MM.1S (cell line): Measurements from ENCODE around the gene PTPN2.
"Not testable (repeated sequence)": the region's sequence is repeated elsewhere in the genome, so short reads cannot be mapped to it uniquely, and the experiment has no call there.

Experiments
- DNase-seq: peaks from one replicate; pipeline ENCODE4 v3.0.0-alpha.2; 2015
- H2AFZ ChIP-seq: fragments of 300-600 bp; sonication (generic); 2 replicates; pipeline ENCODE4 v1.6.0; 2016; ENCODE audit warnings: antibody characterized with exemption, low read length
- H3F3A ChIP-seq: fragments of 300-600 bp; sonication (generic); 2 replicates; pipeline ENCODE4 v1.6.1; 2016; ENCODE audit warnings: mild to moderate bottlenecking, antibody characterized with exemption, low read length, moderate library complexity, mixed read lengths; ENCODE audit not compliant: insufficient read depth
- H3K27ac ChIP-seq: fragments of 300-600 bp; sonication (generic); 2 replicates; pipeline ENCODE4 v1.5.1; 2016; ENCODE audit warnings: mild to moderate bottlenecking, low read length
- H3K27me3 ChIP-seq: fragments of 300-600 bp; sonication (generic); replicated peaks from 2 replicates; pipeline ENCODE4 v1.6.0; 2016; ENCODE audit warnings: low read length; ENCODE audit not compliant: insufficient read depth
- H3K36me3 ChIP-seq: fragments of 300-600 bp; sonication (generic); replicated peaks from 2 replicates; pipeline ENCODE4 v1.6.1; 2016; ENCODE audit warnings: mild to moderate bottlenecking, low read length, mixed read lengths; ENCODE audit not compliant: insufficient read depth
- H3K4me1 ChIP-seq: fragments of 300-600 bp; sonication (generic); 2 replicates; pipeline ENCODE4 v1.6.1; 2016; ENCODE audit warnings: low read length, mixed read lengths
- H3K4me2 ChIP-seq: fragments of 300-600 bp; sonication (generic); 2 replicates; pipeline ENCODE4 v1.6.0; 2016; ENCODE audit warnings: low read depth, low read length
- H3K4me3 ChIP-seq: fragments of 300-600 bp; sonication (generic); 2 replicates; pipeline ENCODE4 v1.5.1; 2016; ENCODE audit warnings: low read length, mixed read lengths
- H3K79me2 ChIP-seq: fragments of 300-600 bp; sonication (generic); 2 replicates; pipeline ENCODE4 v1.6.1; 2016; ENCODE audit warnings: mixed run types, low read length, mixed read lengths
- H3K9ac ChIP-seq: fragments of 300-600 bp; sonication (generic); 2 replicates; pipeline ENCODE4 v1.6.1; 2016; ENCODE audit warnings: low read length, mixed read lengths
- H3K9me2 ChIP-seq: fragments of 300-600 bp; sonication (generic); replicated peaks from 2 replicates; pipeline ENCODE4 v1.6.1; 2016; ENCODE audit warnings: mild to moderate bottlenecking, low read length, mixed read lengths; ENCODE audit not compliant: insufficient read depth
- H3K9me3 ChIP-seq: fragments of 300-600 bp; sonication (generic); replicated peaks from 2 replicates; pipeline ENCODE4 v1.6.1; 2016; ENCODE audit warnings: mild to moderate bottlenecking, low read length, mixed read lengths; ENCODE audit not compliant: insufficient read depth
- H4K20me1 ChIP-seq: fragments of 300-600 bp; sonication (generic); 2 replicates; pipeline ENCODE4 v1.6.1; 2016; ENCODE audit warnings: mild to moderate bottlenecking, low read length, moderate library complexity, mixed read lengths; ENCODE audit not compliant: insufficient read depth
- EZH2 ChIP-seq: fragments of 300-600 bp; sonication (generic); optimal IDR thresholded peaks from 2 replicates; pipeline ENCODE3; 2017; ENCODE audit warnings: low read depth, mild to moderate bottlenecking, antibody characterized with exemption, low read length, mixed read lengths
- EZH2phosphoT487 ChIP-seq: fragments of 300-600 bp; sonication (generic); IDR thresholded peaks from 2 replicates; pipeline ENCODE4 v1.6.1; 2018; ENCODE audit warnings: antibody characterized with exemption, low read length
- TF ChIP-seq, protein P1 (sequence below): fragments of 300-600 bp; sonication (generic); IDR thresholded peaks from 2 replicates; pipeline ENCODE4 v1.5.1; 2016; ENCODE audit warnings: antibody characterized with exemption, low read length, mixed read lengths

The PTPN2 gene

DNA sequence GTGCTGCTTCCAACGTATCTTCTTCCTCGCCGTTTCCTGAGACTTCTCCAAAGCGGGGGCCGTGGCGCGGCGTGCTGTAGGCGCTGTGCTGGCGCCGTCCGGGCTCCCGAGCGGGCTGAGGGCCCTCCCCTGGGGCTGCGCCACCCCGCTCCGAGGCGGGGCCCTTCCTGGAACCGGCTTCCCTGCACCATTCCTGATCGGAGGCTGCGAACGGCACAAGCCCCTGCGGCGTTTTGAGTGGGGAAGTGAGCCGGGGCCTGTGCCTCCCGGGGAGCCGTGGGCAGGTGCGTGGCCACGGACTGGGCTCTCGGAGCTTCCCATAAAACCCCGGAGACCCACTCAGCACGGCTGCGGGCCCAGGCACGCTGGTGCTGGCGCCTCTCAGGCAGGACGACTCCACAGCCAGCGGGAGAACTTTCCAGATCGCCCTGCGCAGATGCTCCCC lies 106.5 kb downstream of the PTPN2 start:
- TF ChIP-seq EZH2 (no peak), EZH2phosphoT487 (no peak)
- TF ChIP-seq, protein P1, sequence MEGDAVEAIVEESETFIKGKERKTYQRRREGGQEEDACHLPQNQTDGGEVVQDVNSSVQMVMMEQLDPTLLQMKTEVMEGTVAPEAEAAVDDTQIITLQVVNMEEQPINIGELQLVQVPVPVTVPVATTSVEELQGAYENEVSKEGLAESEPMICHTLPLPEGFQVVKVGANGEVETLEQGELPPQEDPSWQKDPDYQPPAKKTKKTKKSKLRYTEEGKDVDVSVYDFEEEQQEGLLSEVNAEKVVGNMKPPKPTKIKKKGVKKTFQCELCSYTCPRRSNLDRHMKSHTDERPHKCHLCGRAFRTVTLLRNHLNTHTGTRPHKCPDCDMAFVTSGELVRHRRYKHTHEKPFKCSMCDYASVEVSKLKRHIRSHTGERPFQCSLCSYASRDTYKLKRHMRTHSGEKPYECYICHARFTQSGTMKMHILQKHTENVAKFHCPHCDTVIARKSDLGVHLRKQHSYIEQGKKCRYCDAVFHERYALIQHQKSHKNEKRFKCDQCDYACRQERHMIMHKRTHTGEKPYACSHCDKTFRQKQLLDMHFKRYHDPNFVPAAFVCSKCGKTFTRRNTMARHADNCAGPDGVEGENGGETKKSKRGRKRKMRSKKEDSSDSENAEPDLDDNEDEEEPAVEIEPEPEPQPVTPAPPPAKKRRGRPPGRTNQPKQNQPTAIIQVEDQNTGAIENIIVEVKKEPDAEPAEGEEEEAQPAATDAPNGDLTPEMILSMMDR = no peak
- DNase-seq = no peak
- H3K36me3 ChIP-seq = no peaks in the 10 kb centered on the region
- no peaks in the 10 kb centered on the region for H3K9me3 ChIP-seq
- H3K4me2 ChIP-seq = no peak overlapping the region
- no peaks in the 10 kb centered on the region for H3K27me3 ChIP-seq
- H3K9me2 ChIP-seq = no peaks in the 10 kb centered on the region
- no peak overlapping the region for H2AFZ ChIP-seq
- H3K27ac ChIP-seq = no peak overlapping the region
- H3K4me1 ChIP-seq = no peaks in the 10 kb centered on the region
- no peak overlapping the region for H3K9ac ChIP-seq
- no peaks in the 10 kb centered on the region for H4K20me1 ChIP-seq
- no peaks in the 10 kb centered on the region for H3K79me2 ChIP-seq
- H3F3A ChIP-seq = no peaks in the 10 kb centered on the region
- no peak overlapping the region for H3K4me3 ChIP-seq

DNA sequence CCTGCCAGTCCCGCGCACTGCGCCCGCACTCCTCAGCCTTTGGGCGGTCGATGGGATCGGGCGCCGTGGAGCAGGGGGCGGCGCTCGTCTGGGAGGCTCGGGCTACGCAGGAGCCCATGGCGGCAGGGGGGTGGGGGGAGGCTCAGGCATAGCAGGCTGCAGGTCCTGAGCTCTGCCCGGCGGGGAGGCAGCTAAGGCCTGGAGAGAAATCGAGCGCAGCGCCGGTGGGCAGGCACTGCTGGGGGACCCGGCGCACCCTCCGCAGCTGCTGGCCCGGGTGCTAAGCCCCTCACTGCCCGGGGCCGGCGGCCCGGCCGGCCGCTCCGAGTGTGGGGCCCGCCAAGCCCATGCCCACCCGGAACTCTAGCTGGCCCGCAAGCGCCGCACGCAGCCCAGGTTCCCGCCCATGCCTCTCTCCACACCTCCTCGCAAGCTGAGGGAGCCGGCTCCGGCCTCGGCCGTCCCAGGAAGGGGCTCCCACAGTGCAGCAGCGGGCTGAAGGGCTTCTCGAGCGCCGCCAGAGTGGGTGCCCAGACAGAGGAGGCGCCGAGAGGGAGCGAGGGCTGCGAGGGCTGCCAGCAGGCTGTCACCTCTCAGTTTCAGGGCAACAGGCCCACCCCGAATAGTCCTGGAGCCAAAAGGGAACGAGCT lies 107.1 kb downstream of the PTPN2 start:
- no peak overlapping the region for H2AFZ ChIP-seq

DNA sequence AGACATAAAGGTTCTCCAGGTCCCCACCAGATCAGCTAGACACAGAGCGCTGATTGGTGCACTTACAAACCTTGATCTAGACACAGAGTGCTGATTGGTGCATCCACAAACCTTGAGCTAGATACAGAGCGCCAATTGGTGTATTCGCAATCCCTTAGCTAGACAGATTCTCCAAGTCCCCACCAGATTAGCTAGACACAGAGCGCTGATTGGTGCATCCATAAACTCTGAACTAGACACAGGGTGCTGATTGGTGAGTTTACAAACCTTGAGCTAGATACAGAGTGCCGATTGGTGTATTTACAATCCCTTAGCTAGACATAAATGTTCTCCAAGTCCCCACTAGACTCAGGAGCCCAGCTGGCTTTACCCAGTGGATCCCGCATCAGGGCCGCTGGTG lies 107.6 kb downstream of the PTPN2 start:
- not testable (repeated sequence) for H3K4me3 ChIP-seq, H3K4me2 ChIP-seq

More for the DNA sequence above, 107.1 kb downstream of the PTPN2 start:
- no peak overlapping the region for H3K27ac ChIP-seq
- no peaks in the 10 kb centered on the region for H3F3A ChIP-seq
- no peak overlapping the region for H3K4me2 ChIP-seq
- no peaks in the 10 kb centered on the region for H3K36me3 ChIP-seq
- no peaks in the 10 kb centered on the region for H3K9me3 ChIP-seq
- no peak overlapping the region for H3K9ac ChIP-seq
- H3K79me2 ChIP-seq = no peaks in the 10 kb centered on the region
- no peaks in the 10 kb centered on the region for H3K9me2 ChIP-seq
- no peak for TF ChIP-seq EZH2phosphoT487
- no peaks in the 10 kb centered on the region for H3K27me3 ChIP-seq
- no peak for DNase-seq
- no peaks in the 10 kb centered on the region for H3K4me1 ChIP-seq
- no peak overlapping the region for H3K4me3 ChIP-seq
- H4K20me1 ChIP-seq = no peaks in the 10 kb centered on the region

DNA sequence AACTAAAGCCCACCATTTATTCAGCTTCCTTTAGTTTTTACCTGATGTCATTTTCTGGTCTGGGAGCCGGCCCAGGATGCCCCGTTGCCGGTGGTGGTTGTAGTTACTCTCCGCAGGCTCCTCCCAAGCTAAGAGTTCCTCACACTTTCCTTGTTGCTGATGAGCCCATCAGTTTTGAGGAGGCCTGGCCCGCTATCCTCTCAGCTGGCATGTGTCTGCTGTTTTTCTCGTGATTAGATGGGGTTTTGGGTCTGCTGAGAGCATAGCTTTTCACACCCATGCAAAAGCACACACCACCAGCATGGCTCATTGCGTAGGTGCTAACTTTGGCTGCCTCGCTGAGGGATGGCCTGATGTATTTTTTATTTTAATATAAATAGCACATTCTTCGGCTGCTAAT lies 109.1 kb downstream of the PTPN2 start:
- Histone ChIP-seq H3K4me2 (no peak overlapping the region), H3K4me1 (no peaks in the 10 kb centered on the region), H3K27me3 (no peaks in the 10 kb centered on the region), H3K27ac (no peak overlapping the region), H2AFZ (no peak overlapping the region), H4K20me1 (no peaks in the 10 kb centered on the region), H3K79me2 (no peaks in the 10 kb centered on the region), H3F3A (no peaks in the 10 kb centered on the region), H3K4me3 (no peak overlapping the region), H3K9ac (no peak overlapping the region), H3K9me2 (no peaks in the 10 kb centered on the region), H3K36me3 (no peaks in the 10 kb centered on the region), H3K9me3 (no peaks in the 10 kb centered on the region)
- TF ChIP-seq EZH2phosphoT487 (no peak), EZH2 (no peak)
- TF ChIP-seq, protein P1 = no peak
- DNase-seq = no peak

More for the DNA sequence above, 107.6 kb downstream of the PTPN2 start:
- H3F3A ChIP-seq, H3K9ac ChIP-seq, H2AFZ ChIP-seq, H3K9me3 ChIP-seq, DNase-seq, H3K4me1 ChIP-seq, H3K27me3 ChIP-seq, H3K27ac ChIP-seq, H4K20me1 ChIP-seq, H3K79me2 ChIP-seq, H3K36me3 ChIP-seq, H3K9me2 ChIP-seq: not testable (repeated sequence)
